GM12865 (cell line): ENCODE results near the gene RUSC1.

Experiments used
- DNase-seq: peaks from one replicate; pipeline ENCODE4 v3.0.0; 2010; ENCODE audit warnings: low read depth
- H3K4me3 ChIP-seq: 2 replicates; pipeline ENCODE4 v1.5.1; 2011; ENCODE audit warnings: mild to moderate bottlenecking, low read depth, low read length, control low read depth
- CTCF ChIP-seq: IDR thresholded peaks from 2 replicates; pipeline ENCODE4 v1.5.1; 2011; ENCODE audit warnings: low read length, control low read depth, low read depth, inconsistent platforms; ENCODE audit not compliant: insufficient read depth; ENCODE audit errors: missing control alignments

Gene RUSC1

GRCh38 chr1:155277902-155278688 is 42.6 kb upstream of the RUSC1 start:
- H3K4me3 ChIP-seq: peak overlapping the region; percentile 66
- DNase-seq: peak; percentile 68
- peak; percentile 46 for TF ChIP-seq CTCF

DNA sequence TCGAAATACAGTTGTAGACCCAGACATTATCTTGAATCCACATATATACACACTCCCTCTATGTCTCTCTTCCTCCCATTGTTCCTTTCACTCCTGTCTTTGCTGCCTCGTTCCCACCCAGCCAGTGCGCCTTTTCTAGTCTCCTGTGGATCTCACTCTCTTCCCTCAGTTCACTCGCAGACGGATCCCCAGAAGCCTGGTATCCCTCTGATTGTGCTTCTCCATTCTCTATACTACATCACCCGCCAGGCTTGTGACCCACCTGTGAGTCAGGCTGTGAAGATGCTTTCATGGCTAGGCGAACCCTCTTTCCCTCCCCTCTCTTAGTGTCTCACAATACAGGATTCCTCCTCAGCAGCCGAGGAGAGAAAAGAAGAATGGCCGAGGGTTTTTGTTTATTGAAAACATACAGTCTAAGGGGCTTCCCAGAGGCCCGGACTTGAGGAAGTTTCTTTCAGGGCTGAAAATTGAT is 42.0 kb upstream of the RUSC1 start:
- no peak overlapping the region for H3K4me3 ChIP-seq
- no peak for DNase-seq
- no peak for TF ChIP-seq CTCF

DNA sequence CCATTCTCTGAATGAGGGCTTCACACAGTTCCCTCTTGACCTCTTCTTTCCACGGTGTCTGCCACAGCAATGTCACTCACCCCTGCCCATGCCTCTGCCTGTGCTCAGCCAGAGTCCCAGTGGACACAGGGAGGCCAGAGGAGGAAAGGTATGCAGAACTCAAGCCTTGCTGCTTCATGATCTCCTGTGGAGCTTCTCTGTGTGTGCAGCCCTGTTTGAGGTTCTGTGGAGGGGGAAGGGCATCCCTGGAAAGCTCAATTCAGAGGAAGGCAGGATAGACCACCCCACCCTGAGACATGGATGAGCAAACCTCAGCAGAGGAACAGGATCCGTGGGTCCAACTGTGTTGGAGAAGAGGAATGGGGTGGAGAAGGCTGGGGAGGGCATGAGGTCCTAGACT is 41.4 kb upstream of the RUSC1 start:
- DNase-seq: no peak
- no peak overlapping the region for H3K4me3 ChIP-seq
- TF ChIP-seq CTCF: no peak

DNA sequence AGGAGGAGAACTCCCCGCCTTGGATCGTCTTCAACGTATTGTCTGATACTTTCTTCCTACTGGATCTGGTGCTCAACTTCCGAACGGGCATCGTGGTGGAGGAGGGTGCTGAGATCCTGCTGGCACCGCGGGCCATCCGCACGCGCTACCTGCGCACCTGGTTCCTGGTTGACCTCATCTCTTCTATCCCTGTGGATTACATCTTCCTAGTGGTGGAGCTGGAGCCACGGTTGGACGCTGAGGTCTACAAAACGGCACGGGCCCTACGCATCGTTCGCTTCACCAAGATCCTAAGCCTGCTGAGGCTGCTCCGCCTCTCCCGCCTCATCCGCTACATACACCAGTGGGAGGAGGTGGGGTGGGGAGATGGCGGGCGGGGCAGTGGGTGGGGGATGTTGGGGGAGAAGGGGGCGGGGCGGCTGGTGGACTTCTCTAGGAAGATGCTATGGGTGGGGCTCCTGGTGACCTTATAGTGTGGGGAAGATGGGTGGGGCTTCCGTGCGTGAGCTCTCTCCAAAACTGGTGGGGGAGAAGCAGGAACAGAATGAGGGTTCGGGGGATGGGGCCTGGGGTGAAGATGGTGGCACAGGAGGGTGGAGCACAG is 38.1 kb upstream of the RUSC1 start:
- no peak for DNase-seq
- TF ChIP-seq CTCF: no peak
- no peak overlapping the region for H3K4me3 ChIP-seq

DNA sequence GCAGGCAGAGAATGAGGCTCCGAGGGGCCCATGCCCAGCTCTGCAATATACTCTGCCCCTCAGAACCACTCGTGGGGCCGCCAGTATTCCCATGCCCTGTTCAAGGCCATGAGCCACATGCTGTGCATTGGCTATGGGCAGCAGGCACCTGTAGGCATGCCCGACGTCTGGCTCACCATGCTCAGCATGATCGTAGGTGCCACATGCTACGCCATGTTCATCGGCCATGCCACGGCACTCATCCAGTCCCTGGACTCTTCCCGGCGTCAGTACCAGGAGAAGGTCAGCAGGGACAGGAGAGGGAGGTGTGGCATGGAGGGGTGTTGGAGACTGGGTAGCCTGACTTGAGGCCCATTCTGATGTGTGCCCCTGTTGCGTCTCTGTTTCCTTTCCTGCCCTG is 36.2 kb upstream of the RUSC1 start:
- no peak for TF ChIP-seq CTCF
- no peak overlapping the region for H3K4me3 ChIP-seq
- no peak for DNase-seq

DNA sequence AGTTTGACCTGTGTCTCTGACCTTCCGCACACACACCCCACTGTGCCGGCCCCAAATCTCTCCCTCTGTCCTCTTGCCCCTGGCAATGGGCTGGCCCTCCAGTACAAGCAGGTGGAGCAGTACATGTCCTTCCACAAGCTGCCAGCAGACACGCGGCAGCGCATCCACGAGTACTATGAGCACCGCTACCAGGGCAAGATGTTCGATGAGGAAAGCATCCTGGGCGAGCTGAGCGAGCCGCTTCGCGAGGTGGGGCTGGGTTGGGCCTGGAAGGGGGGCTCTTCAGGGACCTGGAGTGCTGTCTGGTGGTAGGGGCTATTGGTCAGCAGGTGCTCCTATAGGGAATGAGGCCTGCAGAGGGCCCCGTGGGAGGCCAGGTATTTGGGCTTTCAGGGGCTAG is 35.6 kb upstream of the RUSC1 start:
- no peak overlapping the region for H3K4me3 ChIP-seq
- no peak for DNase-seq
- TF ChIP-seq CTCF: no peak
